Embryonic facial prominence (tissue), 1 donor: ENCODE results near the gene GPR37L1.
"Not testable (repeated sequence)": the region's sequence is repeated elsewhere in the genome, so short reads cannot be mapped to it uniquely, and the experiment has no call there.

ENCODE experiments used
- DNase-seq: peaks from one replicate; pipeline ENCODE4 v3.0.0-alpha.2; 2016; ENCODE audit errors: extremely low spot score

Gene GPR37L1

GRCh38 chr1:202133496-202133895, 10.8 kb downstream of the GPR37L1 start:
- no peak for DNase-seq

- DNase-seq: no peak
Measured at GRCh38 chr1:202133989-202134388, 11.3 kb downstream of the GPR37L1 start.

- no peak for DNase-seq
Measured at GRCh38 chr1:202134645-202135172, 12.0 kb downstream of the GPR37L1 start.

- no peak for DNase-seq
Measured at GRCh38 chr1:202135221-202135721, 12.6 kb downstream of the GPR37L1 start.

- no peak for DNase-seq
Measured at GRCh38 chr1:202140833-202141232, 18.1 kb downstream of the GPR37L1 start.

- DNase-seq: not testable (repeated sequence)
Measured at GRCh38 chr1:202141468-202141867, 18.8 kb downstream of the GPR37L1 start.

GRCh38 chr1:202143011-202143767, 20.5 kb downstream of the GPR37L1 start:
- DNase-seq: no peak

GRCh38 chr1:202143768-202144401, 21.2 kb downstream of the GPR37L1 start:
- DNase-seq: no peak

- DNase-seq: no peak
Measured at GRCh38 chr1:202144402-202145067, 21.8 kb downstream of the GPR37L1 start, which contains the start of gene ARL8A. TSS of gene ARL8A (minus strand) at chr1:202144737. CDS start at chr1:202144572, 165 bp downstream.

GRCh38 chr1:202145068-202145743, 22.5 kb downstream of the GPR37L1 start:
- no peak for DNase-seq

GRCh38 chr1:202145744-202146140, 23.0 kb downstream of the GPR37L1 start:
- not testable (repeated sequence) for DNase-seq

GRCh38 chr1:202146279-202146678, 23.6 kb downstream of the GPR37L1 start:
- DNase-seq: no peak

- no peak for DNase-seq
Measured at GRCh38 chr1:202146993-202147392, 24.3 kb downstream of the GPR37L1 start.

- no peak for DNase-seq
Measured at GRCh38 chr1:202148391-202148790, 25.7 kb downstream of the GPR37L1 start.

GRCh38 chr1:202149566-202149965, 26.8 kb downstream of the GPR37L1 start:
- no peak for DNase-seq

- DNase-seq: no peak
Measured at GRCh38 chr1:202150187-202150586, 27.5 kb downstream of the GPR37L1 start.

GRCh38 chr1:202150602-202151001, 27.9 kb downstream of the GPR37L1 start:
- no peak for DNase-seq

- no peak for DNase-seq
Measured at GRCh38 chr1:202151045-202151444, 28.3 kb downstream of the GPR37L1 start.

GRCh38 chr1:202152399-202152798, 29.7 kb downstream of the GPR37L1 start:
- DNase-seq: no peak

- DNase-seq: no peak
Measured at GRCh38 chr1:202153284-202153683, 30.6 kb downstream of the GPR37L1 start.

- no peak for DNase-seq
Measured at GRCh38 chr1:202154148-202154765, 31.5 kb downstream of the GPR37L1 start.
